Measurements from ENCODE around the gene JAKMIP1.

GRCh38 chr4:6125103-6125651 lies 75.2 kb downstream of the JAKMIP1 start:
- TF ChIP-seq CTCF (conservative IDR thresholded peaks at IDR 0.05; ENCODE audit: low read length): no peak
- no peak for TF ChIP-seq EZH2phosphoT487 (IDR thresholded peaks at IDR 0.05; ENCODE audit: borderline replicate concordance, low read depth, low read length)

All from OCI-LY7 (cell line).